NCI-H128 (cell line): ENCODE data around the gene LRRTM4.
"Not testable (repeated sequence)": the region's sequence is repeated elsewhere in the genome, so short reads cannot be mapped to it uniquely, and the experiment has no call there.

ENCODE experiments used
- DNase-seq: peaks from one replicate; lab custom pipeline; 2025; ENCODE audit not compliant: unreplicated experiment; lab: John Stamatoyannopoulos, UW

The LRRTM4 gene

DNA sequence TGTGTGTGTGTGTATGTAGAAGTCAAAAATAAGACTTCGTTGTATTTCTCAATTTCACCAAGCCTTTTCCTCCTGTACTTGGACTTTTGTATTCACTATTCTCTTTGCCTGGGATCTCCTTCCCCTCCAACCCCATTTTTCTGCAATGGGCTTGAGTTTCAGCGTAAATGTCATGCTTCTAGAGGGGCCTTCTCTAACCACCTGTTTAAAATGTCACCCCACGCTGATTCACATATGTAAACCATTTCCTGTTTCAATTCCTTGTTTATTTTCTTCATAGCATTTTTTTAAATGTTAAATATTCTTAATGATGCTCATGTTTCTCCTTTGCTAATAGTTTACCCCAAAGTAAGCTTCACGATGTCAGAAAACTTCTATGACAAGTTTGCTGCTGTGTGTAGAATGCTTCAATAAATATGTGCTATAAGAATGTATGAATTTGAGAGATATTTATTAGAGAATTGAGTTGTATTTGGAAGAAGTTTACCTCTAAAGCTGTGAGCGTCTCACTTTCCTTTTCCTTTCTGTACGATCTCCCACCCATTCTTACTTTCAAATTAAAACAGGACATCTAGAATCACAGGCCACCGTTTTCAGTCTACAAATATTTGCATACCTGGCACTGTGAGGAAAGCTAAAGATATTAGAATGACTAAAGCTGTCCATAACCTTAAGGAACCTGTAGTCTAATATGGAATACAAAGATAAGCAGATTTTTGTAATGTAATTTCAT is 762.4 kb downstream of the LRRTM4 start:
- DNase-seq, result no peak

DNA sequence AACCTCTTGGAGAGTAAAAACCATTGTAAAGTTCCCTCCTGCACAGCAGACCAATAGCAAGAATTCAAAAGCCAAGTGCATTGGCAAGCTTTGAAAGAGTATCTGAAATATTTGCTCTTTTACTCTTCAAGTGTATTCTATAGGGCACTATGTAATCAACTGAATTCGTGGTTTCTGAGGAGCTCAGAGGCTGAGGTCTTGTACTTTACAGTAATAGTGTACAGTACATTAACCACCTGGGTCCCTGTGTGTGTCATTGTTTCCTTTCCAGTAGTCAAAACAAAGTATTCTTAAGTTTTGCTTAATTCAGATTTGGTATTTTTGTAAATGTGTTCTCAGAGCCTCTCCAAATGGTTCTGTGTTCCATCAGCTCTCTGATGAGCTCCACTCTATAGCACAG is 769.7 kb downstream of the LRRTM4 start:
- peak; percentile 72 for DNase-seq

DNA sequence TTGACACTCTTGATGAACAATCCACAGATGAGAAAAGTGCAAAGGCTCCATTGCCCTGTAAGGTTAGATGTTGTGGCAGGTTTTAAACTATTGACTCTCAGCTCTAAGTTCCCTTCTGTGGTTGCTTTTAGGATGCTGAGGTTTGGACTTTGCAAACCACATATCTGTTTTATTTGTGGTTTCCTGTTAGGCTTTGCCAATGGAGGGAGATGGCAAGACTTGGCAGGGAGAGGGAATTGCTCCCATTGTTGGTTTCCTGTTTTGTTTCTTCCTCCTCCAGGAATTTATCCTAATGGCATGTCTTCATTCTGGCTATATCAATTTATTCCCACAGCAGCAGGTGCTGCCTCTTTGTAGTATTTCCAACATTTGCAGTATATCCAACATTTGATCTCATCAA is 772.3 kb downstream of the LRRTM4 start:
- no peak for DNase-seq

- DNase-seq, result no peak
Measured at GRCh38 chr2:76748581-76749296, 773.4 kb downstream of the LRRTM4 start.

DNA sequence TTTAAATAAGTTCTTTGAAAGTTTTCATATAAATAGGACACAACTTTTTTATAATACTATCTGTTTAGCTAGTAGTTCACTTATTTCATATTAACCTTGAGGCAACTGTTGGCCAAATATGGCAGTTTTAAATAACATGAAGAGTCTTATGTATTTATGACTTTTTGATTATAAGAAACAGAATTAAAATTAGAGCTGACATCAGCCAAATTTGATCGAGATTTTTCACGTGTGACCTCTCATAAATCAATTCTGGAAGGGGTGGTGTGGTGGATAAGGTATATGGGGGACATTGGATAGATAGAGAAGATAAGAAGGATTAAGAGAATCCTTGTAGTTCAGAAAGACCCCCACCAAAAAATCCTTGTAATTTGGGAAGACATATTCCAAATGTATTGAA is 776.6 kb downstream of the LRRTM4 start:
- no peak for DNase-seq

DNA sequence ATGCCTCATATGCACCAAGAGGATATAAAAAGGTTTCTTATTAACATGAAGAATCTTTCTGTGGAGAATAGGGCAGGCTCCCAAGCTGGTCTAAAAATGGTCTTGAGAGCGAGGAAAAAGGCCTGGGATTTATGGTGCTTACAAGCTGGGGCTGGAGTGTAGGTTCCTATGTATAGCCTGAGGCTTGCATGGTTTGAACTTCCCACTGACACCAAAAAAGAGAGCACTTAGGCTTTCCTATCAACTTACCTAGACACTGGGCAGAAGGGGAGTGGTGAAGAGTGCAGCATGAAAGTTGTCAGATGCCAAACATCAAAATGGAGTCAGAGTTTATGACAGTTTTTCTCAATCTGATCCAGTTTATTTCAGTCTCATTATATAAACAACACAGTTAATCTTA is 784.6 kb downstream of the LRRTM4 start:
- no peak for DNase-seq

DNA sequence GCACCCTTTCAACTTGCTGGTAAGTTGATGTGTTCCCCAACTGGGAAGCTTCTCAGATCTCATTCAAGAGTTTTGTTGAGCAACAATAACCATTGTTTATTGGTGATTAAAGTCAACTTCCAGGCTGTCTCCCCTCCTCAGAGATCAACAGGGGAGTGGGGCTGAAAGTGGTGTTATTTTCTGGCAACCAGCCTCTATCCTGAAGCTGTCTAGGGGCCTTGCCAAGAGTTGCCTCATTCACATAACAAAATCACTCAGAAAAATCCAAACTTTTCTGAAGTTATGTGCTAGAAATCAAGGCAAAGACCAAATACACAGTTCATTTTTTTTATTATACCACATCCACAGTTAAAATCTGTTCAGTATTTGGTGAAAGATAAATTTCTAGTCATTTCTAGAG is 788.4 kb downstream of the LRRTM4 start:
- DNase-seq, result no peak

DNA sequence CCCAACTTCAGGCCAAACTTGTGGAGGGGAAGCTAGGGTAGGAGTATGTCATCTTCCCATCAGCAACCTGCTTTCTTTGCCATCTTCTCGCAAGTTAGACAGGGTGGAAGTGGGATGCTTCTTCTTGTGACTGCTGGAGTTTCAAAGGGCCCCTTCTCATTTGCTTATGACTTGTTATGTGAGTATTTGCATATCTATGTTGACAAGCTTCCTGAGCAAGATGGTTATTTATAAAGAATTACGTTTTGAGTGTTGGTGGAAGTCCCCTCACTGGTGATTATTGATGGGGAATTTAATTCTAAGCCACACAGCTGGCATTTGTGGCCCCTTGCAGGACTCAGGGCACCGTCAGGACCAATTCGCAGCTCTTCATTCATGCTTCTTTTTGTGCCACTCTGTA is 791.0 kb downstream of the LRRTM4 start:
- no peak for DNase-seq

DNA sequence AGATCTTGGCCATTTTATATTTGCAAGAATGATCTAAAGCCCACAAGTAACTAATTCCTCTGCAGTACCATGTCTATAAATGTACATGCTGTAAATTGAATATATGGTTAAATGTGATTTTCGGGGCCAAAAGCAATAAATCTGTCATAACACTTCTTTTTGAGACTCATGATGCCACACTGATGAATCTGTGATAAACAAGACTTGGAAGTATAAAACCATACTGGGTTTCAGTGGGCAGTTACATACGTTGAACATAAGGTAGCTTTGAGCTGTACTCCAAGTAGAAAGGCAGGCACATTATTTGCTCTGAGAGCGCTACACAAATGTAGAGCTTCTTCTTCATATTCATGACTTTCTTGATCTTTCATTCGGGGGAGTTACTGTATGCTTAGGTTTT is 792.2 kb downstream of the LRRTM4 start:
- no peak for DNase-seq

DNA sequence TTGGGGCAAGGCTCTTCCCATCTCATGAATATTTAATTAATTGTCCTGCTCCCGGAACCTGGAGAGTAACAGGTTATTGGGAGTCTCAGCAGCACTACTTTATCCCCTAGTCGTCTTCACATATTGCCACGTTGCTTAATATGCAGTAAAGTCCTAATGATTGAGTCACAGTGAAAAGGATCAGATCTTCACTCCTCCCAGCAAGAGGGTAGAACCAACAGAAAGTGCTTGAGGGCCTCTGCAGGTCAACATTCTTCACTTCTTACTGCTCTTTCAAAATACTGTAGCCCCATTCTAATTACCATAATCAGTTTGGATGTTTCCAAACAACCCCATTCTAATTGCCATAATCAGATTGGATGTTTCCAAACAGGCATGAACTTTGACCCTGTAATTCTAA is 801.0 kb downstream of the LRRTM4 start:
- DNase-seq, result no peak

DNA sequence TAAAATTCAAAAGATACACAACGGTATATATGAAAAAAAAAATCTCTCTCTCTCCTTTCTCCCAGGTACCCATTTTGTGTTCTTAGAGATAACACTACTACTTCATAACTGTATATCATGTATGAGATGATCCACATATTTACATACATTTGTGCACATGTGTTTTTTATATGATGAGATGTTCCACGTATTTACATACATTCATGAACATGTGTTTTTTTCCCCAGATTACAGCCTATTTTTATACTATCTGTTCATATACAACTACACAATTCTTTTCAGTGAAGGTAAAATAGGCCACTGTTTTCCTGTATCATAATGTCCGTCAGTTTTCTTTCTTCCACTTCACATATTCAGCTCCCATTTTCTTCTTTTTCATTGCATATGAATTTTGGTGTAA is 808.9 kb downstream of the LRRTM4 start:
- no peak for DNase-seq

- DNase-seq, result peak; percentile 20
Measured at GRCh38 chr2:76711490-76711889, 810.7 kb downstream of the LRRTM4 start.

DNA sequence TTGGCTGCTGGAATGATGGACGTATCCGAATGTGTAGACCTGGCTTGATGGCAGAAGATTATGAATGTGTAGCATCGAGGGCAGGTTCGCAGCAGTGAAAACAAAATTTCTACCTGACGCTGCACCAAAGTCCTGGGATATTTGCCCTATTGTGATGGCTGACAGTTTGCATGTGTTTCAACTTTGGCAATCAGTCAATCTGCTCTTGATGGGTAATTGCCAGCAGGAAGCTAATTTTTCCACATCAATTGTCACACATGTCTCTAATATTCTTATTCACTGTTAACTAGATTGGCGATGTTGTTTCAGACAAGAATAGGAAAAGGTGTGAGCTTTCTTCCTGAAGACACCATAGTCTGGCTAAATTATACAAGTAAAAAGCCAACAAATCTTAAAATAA is 821.3 kb downstream of the LRRTM4 start:
- DNase-seq, result no peak

GRCh38 chr2:76697998-76698713 is 824.0 kb downstream of the LRRTM4 start:
- not testable (repeated sequence) for DNase-seq
